Upper lobe of left lung (tissue), 6 donors: Measurements from ENCODE around the gene RASSF3. TPM values are rescaled to one million over a fixed set of nuclear protein-coding genes. Genes with fewer than 3 reads are reported as not detected.

Experiments
- ATAC-seq, 2 donors: fragments of 200-7000 bp; cut with Tn5 transposase; one replicate each; pipeline ENCODE4 v1.9.1; 2022; ENCODE audit warnings: mild to moderate bottlenecking in 2 of 2, moderate library complexity in 2 of 2; ENCODE audit not compliant: low FRiP score in 2 of 2
- DNase-seq, 2 donors: peaks; one replicate each; pipeline ENCODE4 v3.0.0-alpha.2; 2019 to 2020
- H3K27ac ChIP-seq, 4 donors: fragments of 200-600 bp; sonication (generic); one replicate each; pipeline ENCODE4 v1.5.1; 2016 to 2019
- H3K27me3 ChIP-seq, 4 donors: fragments of 200-600 bp; sonication (generic); one replicate each; pipeline ENCODE4 v1.5.1; 2017 to 2019
- H3K36me3 ChIP-seq, 4 donors: fragments of 200-600 bp; sonication (generic); one replicate each; pipeline ENCODE4 v1.5.1; 2016 to 2019
- H3K4me1 ChIP-seq, 4 donors: fragments of 200-600 bp; sonication (generic); one replicate each; pipeline ENCODE4 v1.5.1; 2018 to 2019
- H3K4me3 ChIP-seq, 4 donors: fragments of 200-600 bp; sonication (generic); one replicate each; pipeline ENCODE4 v1.5.1; 2017 to 2019; ENCODE audit warnings: mild to moderate bottlenecking in 2 of 4, moderate library complexity in 1 of 4
- H3K9me3 ChIP-seq, 4 donors: fragments of 200-600 bp; sonication (generic); one replicate each; pipeline ENCODE4 v1.5.1; 2018 to 2019
- EP300 ChIP-seq, 4 donors: sonication (generic); formaldehyde crosslinking; IDR thresholded peaks; one replicate each; pipeline ENCODE4 v1.5.1; 2017; ENCODE audit warnings: antibody characterized with exemption in 4 of 4, control low read depth in 2 of 4
- POLR2A ChIP-seq, 4 donors: fragments of 450-650 bp; IDR thresholded peaks; one replicate each; pipeline ENCODE4 v1.5.1; 2016 to 2017; ENCODE audit warnings: antibody characterized with exemption in 4 of 4, mild to moderate bottlenecking in 2 of 4
- POLR2AphosphoS5 ChIP-seq, 2 donors: sonication (generic); formaldehyde crosslinking; IDR thresholded peaks; one replicate each; pipeline ENCODE4 v1.5.1; 2017; ENCODE audit warnings: antibody characterized with exemption in 2 of 2
- WGBS, 2 donors: methylation state at CpG; one replicate each; pipeline ENCODE4 v1.1.5; 2017 to 2018; 5-methylcytosine and 5-hydroxymethylcytosine counted together
- total RNA-seq, 6 donors: library from RNA; depleted of rRNA in 4 of 6; stranded (reverse); fragments of >200 nt in 4 of 6; gene quantifications; one replicate each; pipeline versions ENCODE4 v1.1.0 to v1.2.1, GENCODE V29; 2016 to 2021
- TF ChIP-seq, protein P1 (sequence below), 6 experiments: fragments of 450-650 bp in 4 of 6; fragments of 200-600 bp in 2 of 6; sonication (generic) in 2 of 6; IDR thresholded peaks; one replicate each; pipeline ENCODE4 v1.5.1; 2016 to 2019; ENCODE audit warnings: antibody characterized with exemption in 6 of 6
- donor health status: DM: no; HTN: no; CAD: no; lungs with moderate emphysema.
- donor health status: DM: no; HTN: yes; CAD: no; lungs with severe emphysema.

Gene RASSF3
- total RNA-seq, 6 donors from 2014 or later = 25.0 to 104 (median 46.0) TPM

GRCh38 chr12:64695550-64695949, 85.3 kb downstream of the RASSF3 start:
- ATAC-seq (no peak), DNase-seq (no peak)
- Histone ChIP-seq H3K27ac (peak overlapping the region in 2 of 4 donors; percentile 9 to 27), H3K4me3 (no peak overlapping the region), H3K27me3 (no peaks in the 10 kb centered on the region), H3K4me1 (peaks cover 15 to 29% (median 25%) of the 10 kb centered on the region in 4 donors), H3K36me3 (peaks cover 0 to 47% (median 7%) of the 10 kb centered on the region in 4 donors), H3K9me3 (no peaks in the 10 kb centered on the region)
- 85 to 87% methylated on average over 5 of the region's 5 CpGs for WGBS, 2 donors
- TF ChIP-seq POLR2AphosphoS5 (IDR thresholded peaks at IDR 0.05) (no peak), EP300 (IDR thresholded peaks at IDR 0.05) (no peak), POLR2A (IDR thresholded peaks at IDR 0.05) (no peak)
- TF ChIP-seq, protein P1, sequence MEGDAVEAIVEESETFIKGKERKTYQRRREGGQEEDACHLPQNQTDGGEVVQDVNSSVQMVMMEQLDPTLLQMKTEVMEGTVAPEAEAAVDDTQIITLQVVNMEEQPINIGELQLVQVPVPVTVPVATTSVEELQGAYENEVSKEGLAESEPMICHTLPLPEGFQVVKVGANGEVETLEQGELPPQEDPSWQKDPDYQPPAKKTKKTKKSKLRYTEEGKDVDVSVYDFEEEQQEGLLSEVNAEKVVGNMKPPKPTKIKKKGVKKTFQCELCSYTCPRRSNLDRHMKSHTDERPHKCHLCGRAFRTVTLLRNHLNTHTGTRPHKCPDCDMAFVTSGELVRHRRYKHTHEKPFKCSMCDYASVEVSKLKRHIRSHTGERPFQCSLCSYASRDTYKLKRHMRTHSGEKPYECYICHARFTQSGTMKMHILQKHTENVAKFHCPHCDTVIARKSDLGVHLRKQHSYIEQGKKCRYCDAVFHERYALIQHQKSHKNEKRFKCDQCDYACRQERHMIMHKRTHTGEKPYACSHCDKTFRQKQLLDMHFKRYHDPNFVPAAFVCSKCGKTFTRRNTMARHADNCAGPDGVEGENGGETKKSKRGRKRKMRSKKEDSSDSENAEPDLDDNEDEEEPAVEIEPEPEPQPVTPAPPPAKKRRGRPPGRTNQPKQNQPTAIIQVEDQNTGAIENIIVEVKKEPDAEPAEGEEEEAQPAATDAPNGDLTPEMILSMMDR (IDR thresholded peaks at IDR 0.05) = no peak

DNA sequence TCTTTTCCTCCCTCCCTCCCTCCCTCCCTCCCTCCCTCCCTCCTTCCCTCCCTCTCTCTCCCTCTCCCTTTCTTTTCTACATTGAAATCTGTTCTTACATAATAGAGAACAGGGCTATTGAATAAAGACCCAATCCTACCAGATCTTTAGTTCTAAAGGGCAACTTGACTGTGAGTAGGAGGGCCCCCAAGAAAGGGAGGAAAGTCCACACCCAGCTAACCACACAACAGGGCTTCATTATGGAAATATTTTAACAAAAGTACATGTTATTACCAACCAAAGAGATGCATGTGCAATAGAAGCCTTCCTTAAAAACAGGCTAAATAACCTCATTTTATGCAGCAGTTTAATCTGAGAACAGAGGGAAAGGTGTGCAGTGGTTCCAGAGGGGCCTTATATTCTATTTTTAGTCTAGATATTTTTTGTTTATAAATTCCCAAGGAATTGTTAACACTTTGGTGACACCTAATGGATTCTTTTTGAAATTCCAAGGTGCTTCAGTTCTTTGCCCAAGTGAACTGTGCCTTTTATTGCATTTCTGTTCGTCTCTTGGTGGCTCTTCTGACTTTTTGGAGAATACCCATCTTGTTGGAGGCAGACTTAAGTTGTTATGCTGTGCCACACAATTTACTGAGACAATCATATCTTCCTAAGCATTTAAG, 85.9 kb downstream of the RASSF3 start:
- H3K4me3 ChIP-seq = no peak overlapping the region
- no peaks in the 10 kb centered on the region for H3K27me3 ChIP-seq
- no peak for ATAC-seq
- peaks cover 15 to 31% (median 25%) of the 10 kb centered on the region in 4 donors for H3K4me1 ChIP-seq
- peaks cover 0 to 47% (median 7%) of the 10 kb centered on the region in 4 donors for H3K36me3 ChIP-seq
- H3K9me3 ChIP-seq = no peaks in the 10 kb centered on the region
- peak overlapping the region in 2 of 4 donors; percentile 9 to 27 for H3K27ac ChIP-seq
- TF ChIP-seq, protein P1 (IDR thresholded peaks at IDR 0.05) = peak in 3 of 6 experiments; percentile 34 to 41 (median 39)
- TF ChIP-seq EP300 (IDR thresholded peaks at IDR 0.05) = no peak
- DNase-seq = no peak
- 22 to 41% methylated on average over 1 of the region's 1 CpG for WGBS, 2 donors

GRCh38 chr12:64699504-64700115, 89.3 kb downstream of the RASSF3 start:
- Histone ChIP-seq H3K27me3 (no peaks in the 10 kb centered on the region), H3K27ac (peak overlapping the region; percentile 8 to 78 (median 60)), H3K9me3 (no peaks in the 10 kb centered on the region), H3K4me1 (peaks cover 5 to 22% (median 16%) of the 10 kb centered on the region in 4 donors), H3K36me3 (peaks cover 0 to 28% (median 2%) of the 10 kb centered on the region in 4 donors), H3K4me3 (no peak overlapping the region)
- TF ChIP-seq, protein P1 (IDR thresholded peaks at IDR 0.05) = no peak
- TF ChIP-seq POLR2AphosphoS5 (IDR thresholded peaks at IDR 0.05) = peak; percentile 20 to 76
- peak in 1 of 2 donors; percentile 74 for DNase-seq
- ATAC-seq = peak; percentile 53 to 75
- WGBS, 2 donors = 54 to 82% methylated on average over 12 of the region's 12 CpGs

- Histone ChIP-seq H3K27ac (peak overlapping the region; percentile 8 to 78 (median 60)), H3K9me3 (no peaks in the 10 kb centered on the region), H3K27me3 (no peaks in the 10 kb centered on the region), H3K4me3 (no peak overlapping the region), H3K4me1 (peaks cover 5 to 22% (median 13%) of the 10 kb centered on the region in 4 donors), H3K36me3 (peaks cover 0 to 19% (median 0%) of the 10 kb centered on the region in 4 donors)
- ATAC-seq (no peak), DNase-seq (no peak)
- WGBS, 2 donors = 100% methylated on average over 1 of the region's 1 CpG; no CpG with 5 or more reads in 1 of the 2 donors
- no peak for TF ChIP-seq EP300 (IDR thresholded peaks at IDR 0.05)
- TF ChIP-seq POLR2AphosphoS5 (IDR thresholded peaks at IDR 0.05) = no peak
- TF ChIP-seq, protein P1 (IDR thresholded peaks at IDR 0.05) = no peak
- TF ChIP-seq POLR2A (IDR thresholded peaks at IDR 0.05) = no peak
Observed at GRCh38 chr12:64700532-64700931, 90.2 kb downstream of the RASSF3 start.
